HepG2 (cell line): ENCODE results near the gene SHLD3. TPM values are rescaled to one million over a fixed set of nuclear protein-coding genes. Genes with fewer than 3 reads are reported as not detected.

ENCODE experiments used
- ARNT ChIP-seq: fragments of 450-650 bp; IDR thresholded peaks from 2 replicates; pipeline ENCODE4 v1.6.1; 2017
- BRCA1 ChIP-seq: sonication (generic); formaldehyde crosslinking; IDR thresholded peaks from 2 replicates; pipeline ENCODE4 v1.4.0; 2020; ENCODE audit warnings: missing genetic modification reagents
- CCAR2 ChIP-seq: fragments of 200-400 bp; formaldehyde crosslinking; optimal IDR thresholded peaks from 2 replicates; pipeline ENCODE3; 2018; ENCODE audit warnings: low read depth, mild to moderate bottlenecking, low read length, moderate library complexity
- CEBPG ChIP-seq: IDR thresholded peaks from 2 replicates; pipeline ENCODE4 v1.6.1; 2016
- CENPX ChIP-seq: sonication (generic); formaldehyde crosslinking; IDR thresholded peaks from 2 replicates; pipeline ENCODE4 v1.9.0; 2021; ENCODE audit warnings: mild to moderate bottlenecking, missing genetic modification reagents, moderate library complexity
- GATAD1 ChIP-seq: IDR thresholded peaks from 2 replicates; pipeline ENCODE4 v1.6.1; 2016; ENCODE audit warnings: missing genetic modification reagents, missing compliant biosample characterization
- HCFC1 ChIP-seq: fragments of 150-350 bp; IDR thresholded peaks from 2 replicates; pipeline ENCODE4 v1.6.1; 2014; ENCODE audit warnings: low read depth, low read length
- HNF4A ChIP-seq: sonication (generic); formaldehyde crosslinking; IDR thresholded peaks from 2 replicates; pipeline ENCODE4 v1.4.0; 2020; ENCODE audit warnings: missing genetic modification reagents
- JUND ChIP-seq: sonication (generic); formaldehyde crosslinking; IDR thresholded peaks from 2 replicates; pipeline ENCODE4 v1.8.0; 2022; ENCODE audit warnings: mild to moderate bottlenecking, missing genetic modification reagents
- KDM5B ChIP-seq: sonication (generic); formaldehyde crosslinking; IDR thresholded peaks from 2 replicates; pipeline ENCODE4 v1.4.0; 2020; ENCODE audit warnings: missing genetic modification reagents, mild to moderate bottlenecking, borderline replicate concordance
- NFRKB ChIP-seq: fragments of 450-650 bp; IDR thresholded peaks from 2 replicates; pipeline ENCODE4 v1.6.1; 2017
- PCBP1 ChIP-seq: fragments of 200-400 bp; formaldehyde crosslinking; IDR thresholded peaks from 2 replicates; pipeline ENCODE4 v1.6.1; 2017; ENCODE audit warnings: mild to moderate bottlenecking, low read depth, low read length, borderline replicate concordance
- PCBP2 ChIP-seq: fragments of 200-400 bp; formaldehyde crosslinking; optimal IDR thresholded peaks from 2 replicates; pipeline ENCODE3; 2018; ENCODE audit warnings: low read length, low read depth; ENCODE audit not compliant: poor library complexity, severe bottlenecking
- PLRG1 ChIP-seq: fragments of 450-650 bp; conservative IDR thresholded peaks from 2 replicates; pipeline ENCODE4 v1.6.1; 2016
- RORA ChIP-seq: sonication (generic); formaldehyde crosslinking; IDR thresholded peaks from 2 replicates; pipeline ENCODE4 v1.5.0; 2020; ENCODE audit warnings: mild to moderate bottlenecking, missing genetic modification reagents, moderate library complexity
- SOX6 ChIP-seq, 2 experiments: fragments of 450-650 bp in 1 of 2; sonication (generic) in 1 of 2; formaldehyde crosslinking in 1 of 2; IDR thresholded peaks; 2 replicates each; pipeline versions ENCODE4 v1.4.0 to v1.6.1; 2017 to 2020; ENCODE audit warnings: antibody characterized with exemption in 1 of 2, mild to moderate bottlenecking in 1 of 2, missing genetic modification reagents in 1 of 2
- SYNCRIP ChIP-seq: fragments of 200-400 bp; formaldehyde crosslinking; IDR thresholded peaks from 2 replicates; pipeline ENCODE4 v1.6.1; 2018; ENCODE audit warnings: mild to moderate bottlenecking, low read depth, low read length; ENCODE audit not compliant: insufficient read depth
- ZFP36L2 ChIP-seq: sonication (generic); formaldehyde crosslinking; IDR thresholded peaks from 2 replicates; pipeline ENCODE4 v1.4.0; 2020; ENCODE audit warnings: missing genetic modification reagents
- ZMYM3 ChIP-seq: sonication (generic); formaldehyde crosslinking; IDR thresholded peaks from 2 replicates; pipeline ENCODE4 v1.5.1; 2020; ENCODE audit warnings: mild to moderate bottlenecking, missing genetic modification reagents
- ZNF333 ChIP-seq: sonication (generic); formaldehyde crosslinking; IDR thresholded peaks from 2 replicates; pipeline ENCODE4 v1.4.0; 2020; ENCODE audit warnings: mild to moderate bottlenecking, missing genetic modification reagents, borderline replicate concordance
- ZNF33A ChIP-seq: sonication (generic); formaldehyde crosslinking; IDR thresholded peaks from 2 replicates; pipeline ENCODE4 v1.5.1; 2020; ENCODE audit warnings: missing genetic modification reagents, mild to moderate bottlenecking, moderate library complexity, borderline replicate concordance
- ZNF652 ChIP-seq: IDR thresholded peaks from 2 replicates; pipeline ENCODE4 v1.6.1; 2016; ENCODE audit warnings: low read depth, borderline replicate concordance
- polyA plus RNA-seq, 8 experiments: library from polyadenylated mRNA; depleted of rRNA in 3 of 8; stranded (reverse) in 7 of 8; unstranded in 1 of 8; fragments of >200 nt; fragmentation: Illumina TruSeq in 4 of 8; extraction: Trizol in 4 of 8; gene quantifications; 2 replicates each; pipeline versions ENCODE4 v1.2.1 to v1.2.3, GENCODE V29; 2011 to 2016; ENCODE audit warnings: low read depth in 4 of 8, missing spikeins in 1 of 8, mixed read lengths in 1 of 8; ENCODE audit not compliant: insufficient read depth in 1 of 8
- total RNA-seq, 5 experiments: library from RNA; depleted of rRNA; stranded (reverse); fragments of >200 nt; fragmentation: Illumina TruSeq; extraction: Trizol; gene quantifications; 2 replicates each; pipeline ENCODE4 v1.2.3, GENCODE V29; 2016; ENCODE audit warnings: low read depth in 1 of 5
- TF ChIP-seq, protein P1 (sequence below): sonication (generic); formaldehyde crosslinking; IDR thresholded peaks from 2 replicates; pipeline ENCODE4 v1.4.0; 2020; ENCODE audit warnings: missing genetic modification reagents, borderline replicate concordance
- TF ChIP-seq, protein P2 (sequence below): sonication (generic); formaldehyde crosslinking; IDR thresholded peaks from 2 replicates; pipeline ENCODE4 v1.4.0; 2020; ENCODE audit warnings: missing genetic modification reagents
- TF ChIP-seq, protein P3 (sequence below): IDR thresholded peaks from 2 replicates; pipeline ENCODE4 v1.6.1; 2012; ENCODE audit warnings: inconsistent platforms
- TF ChIP-seq, protein P4 (sequence below): conservative IDR thresholded peaks from 2 replicates; pipeline ENCODE4 v1.6.1; 2018; ENCODE audit warnings: missing genetic modification reagents
- TF ChIP-seq, protein P5 (sequence below): sonication (generic); formaldehyde crosslinking; IDR thresholded peaks from 2 replicates; pipeline ENCODE4 v1.8.0; 2022; ENCODE audit warnings: missing genetic modification reagents, low read depth, mild to moderate bottlenecking, borderline replicate concordance

The SHLD3 gene
- total and polyA plus RNA-seq, 2 of the 13 experiments (the other 11 are each of a cell fraction or from before 2014, with no cell fraction given) = 3.6 to 6.8 TPM

DNA sequence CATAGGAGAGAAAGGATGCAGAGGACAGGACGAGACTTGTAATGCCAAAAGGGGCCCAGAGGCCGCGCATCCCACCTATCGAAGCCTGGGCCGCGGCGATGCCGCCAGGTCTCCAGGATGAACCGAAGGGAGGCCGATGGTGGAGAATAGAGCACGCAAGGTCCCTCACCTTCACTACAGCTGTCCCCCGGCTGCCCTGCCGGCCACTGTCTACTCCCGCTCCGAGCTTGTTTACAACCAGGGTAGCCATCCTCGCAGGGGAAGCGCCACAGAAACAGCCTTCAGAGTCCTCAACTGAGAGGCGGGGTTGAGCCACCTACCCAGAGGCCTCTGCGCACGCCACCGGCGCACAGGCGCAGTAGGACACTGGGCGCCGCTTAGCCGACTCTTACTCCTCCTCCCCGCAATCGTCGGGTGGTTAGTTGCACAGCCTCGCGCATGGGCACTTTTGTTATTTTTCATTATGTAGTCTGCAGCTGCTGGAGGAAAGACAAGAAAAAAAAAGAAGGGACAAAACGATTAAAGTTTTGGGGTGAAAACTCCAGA is 729 bp upstream of the SHLD3 start, which contains the start of gene TRIM23 (continued):
- no peak for TF ChIP-seq ZNF33A (CRISPR knock-in tag)
- no peak for TF ChIP-seq ARNT
- TF ChIP-seq, protein P1, sequence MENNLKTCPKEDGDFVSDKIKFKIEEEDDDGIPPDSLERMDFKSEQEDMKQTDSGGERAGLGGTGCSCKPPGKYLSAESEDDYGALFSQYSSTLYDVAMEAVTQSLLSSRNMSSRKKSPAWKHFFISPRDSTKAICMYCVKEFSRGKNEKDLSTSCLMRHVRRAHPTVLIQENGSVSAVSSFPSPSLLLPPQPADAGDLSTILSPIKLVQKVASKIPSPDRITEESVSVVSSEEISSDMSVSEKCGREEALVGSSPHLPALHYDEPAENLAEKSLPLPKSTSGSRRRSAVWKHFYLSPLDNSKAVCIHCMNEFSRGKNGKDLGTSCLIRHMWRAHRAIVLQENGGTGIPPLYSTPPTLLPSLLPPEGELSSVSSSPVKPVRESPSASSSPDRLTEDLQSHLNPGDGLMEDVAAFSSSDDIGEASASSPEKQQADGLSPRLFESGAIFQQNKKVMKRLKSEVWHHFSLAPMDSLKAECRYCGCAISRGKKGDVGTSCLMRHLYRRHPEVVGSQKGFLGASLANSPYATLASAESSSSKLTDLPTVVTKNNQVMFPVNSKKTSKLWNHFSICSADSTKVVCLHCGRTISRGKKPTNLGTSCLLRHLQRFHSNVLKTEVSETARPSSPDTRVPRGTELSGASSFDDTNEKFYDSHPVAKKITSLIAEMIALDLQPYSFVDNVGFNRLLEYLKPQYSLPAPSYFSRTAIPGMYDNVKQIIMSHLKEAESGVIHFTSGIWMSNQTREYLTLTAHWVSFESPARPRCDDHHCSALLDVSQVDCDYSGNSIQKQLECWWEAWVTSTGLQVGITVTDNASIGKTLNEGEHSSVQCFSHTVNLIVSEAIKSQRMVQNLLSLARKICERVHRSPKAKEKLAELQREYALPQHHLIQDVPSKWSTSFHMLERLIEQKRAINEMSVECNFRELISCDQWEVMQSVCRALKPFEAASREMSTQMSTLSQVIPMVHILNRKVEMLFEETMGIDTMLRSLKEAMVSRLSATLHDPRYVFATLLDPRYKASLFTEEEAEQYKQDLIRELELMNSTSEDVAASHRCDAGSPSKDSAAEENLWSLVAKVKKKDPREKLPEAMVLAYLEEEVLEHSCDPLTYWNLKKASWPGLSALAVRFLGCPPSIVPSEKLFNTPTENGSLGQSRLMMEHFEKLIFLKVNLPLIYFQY (CRISPR knock-in tag) = no peak
- peak; percentile 82 for TF ChIP-seq GATAD1
- TF ChIP-seq KDM5B (CRISPR knock-in tag) = peak; percentile 90; the same call in 1 of the 2 replicates
- TF ChIP-seq PCBP2 = no peak
- TF ChIP-seq PLRG1 = no peak
- TF ChIP-seq HCFC1 = no peak
- TF ChIP-seq SOX6 (IDR thresholded peaks at IDR 0.05) = no peak
- peak; percentile 32; the same call in 1 of the 2 replicates for TF ChIP-seq SOX6 (CRISPR knock-in tag; IDR thresholded peaks at IDR 0.05)
- TF ChIP-seq CCAR2 = no peak
- no peak for TF ChIP-seq RORA (CRISPR knock-in tag)
- no peak for TF ChIP-seq NFRKB
- TF ChIP-seq, protein P2, sequence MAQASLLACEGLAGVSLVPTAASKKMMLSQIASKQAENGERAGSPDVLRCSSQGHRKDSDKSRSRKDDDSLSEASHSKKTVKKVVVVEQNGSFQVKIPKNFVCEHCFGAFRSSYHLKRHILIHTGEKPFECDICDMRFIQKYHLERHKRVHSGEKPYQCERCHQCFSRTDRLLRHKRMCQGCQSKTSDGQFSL (CRISPR knock-in tag) = no peak
- no peak for TF ChIP-seq SYNCRIP
- peak; percentile 3; the same call in 1 of the 2 replicates for TF ChIP-seq CEBPG (CRISPR knock-in tag)
- TF ChIP-seq, protein P3, sequence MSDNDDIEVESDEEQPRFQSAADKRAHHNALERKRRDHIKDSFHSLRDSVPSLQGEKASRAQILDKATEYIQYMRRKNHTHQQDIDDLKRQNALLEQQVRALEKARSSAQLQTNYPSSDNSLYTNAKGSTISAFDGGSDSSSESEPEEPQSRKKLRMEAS = peak; percentile 74
- TF ChIP-seq ZNF333 (CRISPR knock-in tag) = no peak
- TF ChIP-seq, protein P4, sequence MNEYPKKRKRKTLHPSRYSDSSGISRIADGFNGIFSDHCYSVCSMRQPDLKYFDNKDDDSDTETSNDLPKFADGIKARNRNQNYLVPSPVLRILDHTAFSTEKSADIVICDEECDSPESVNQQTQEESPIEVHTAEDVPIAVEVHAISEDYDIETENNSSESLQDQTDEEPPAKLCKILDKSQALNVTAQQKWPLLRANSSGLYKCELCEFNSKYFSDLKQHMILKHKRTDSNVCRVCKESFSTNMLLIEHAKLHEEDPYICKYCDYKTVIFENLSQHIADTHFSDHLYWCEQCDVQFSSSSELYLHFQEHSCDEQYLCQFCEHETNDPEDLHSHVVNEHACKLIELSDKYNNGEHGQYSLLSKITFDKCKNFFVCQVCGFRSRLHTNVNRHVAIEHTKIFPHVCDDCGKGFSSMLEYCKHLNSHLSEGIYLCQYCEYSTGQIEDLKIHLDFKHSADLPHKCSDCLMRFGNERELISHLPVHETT (CRISPR knock-in tag) = no peak
- TF ChIP-seq JUND = no peak
- TF ChIP-seq ZFP36L2 = no peak
- no peak for TF ChIP-seq ZMYM3 (CRISPR knock-in tag)
- TF ChIP-seq BRCA1 (CRISPR knock-in tag) = no peak
- TF ChIP-seq ZNF652 (CRISPR knock-in tag) = no peak
- TF ChIP-seq, protein P5, sequence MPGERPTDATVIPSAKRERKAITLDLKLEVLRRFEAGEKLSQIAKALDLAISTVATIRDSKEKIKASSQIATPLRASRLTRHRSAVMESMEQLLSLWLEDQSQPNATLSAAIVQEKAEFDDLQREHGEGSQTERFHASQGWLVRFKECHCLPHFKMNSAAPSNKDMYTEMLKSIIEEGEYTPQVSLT (CRISPR knock-in tag) = no peak
- no peak for TF ChIP-seq CENPX (CRISPR knock-in tag)
- no peak for TF ChIP-seq PCBP1
- no peak for TF ChIP-seq HNF4A (CRISPR knock-in tag)
